Central memory CD8-positive, alpha-beta T cell (primary cell): ENCODE results near the gene PKD1.

Experiments used
- ATAC-seq: fragments of 150-1000 bp; cut with Tn5 transposase; replicated peaks from 2 replicates; pipeline ENCODE4 v1.10.0; 2022; ENCODE audit warnings: mild to moderate bottlenecking, moderate FRiP score, moderate number of reproducible peaks; ENCODE audit not compliant: poor library complexity, severe bottlenecking; ENCODE audit errors: extremely low read depth
- DNase-seq, 2 donors: peaks; one replicate each; pipeline ENCODE4 v3.0.0; 2021; ENCODE audit warnings: low spot score in 2 of 2
- H3K27ac Mint-ChIP-seq: one replicate; pipeline ENCODE4 v1.8.0; 2022; ENCODE audit warnings: low read depth, mild to moderate bottlenecking, moderate library complexity, mixed read lengths
- H3K27me3 Mint-ChIP-seq: one replicate; pipeline ENCODE4 v1.8.0; 2022; ENCODE audit warnings: mixed read lengths
- H3K36me3 Mint-ChIP-seq: one replicate; pipeline ENCODE4 v1.8.0; 2022; ENCODE audit warnings: mild to moderate bottlenecking, moderate library complexity, mixed read lengths; ENCODE audit not compliant: insufficient read depth
- H3K4me1 Mint-ChIP-seq: one replicate; pipeline ENCODE4 v1.8.0; 2022; ENCODE audit warnings: mixed read lengths
- H3K4me3 Mint-ChIP-seq: one replicate; pipeline ENCODE4 v1.8.0; 2022; ENCODE audit warnings: mild to moderate bottlenecking, moderate library complexity, mixed read lengths
- H3K9me3 Mint-ChIP-seq: one replicate; pipeline ENCODE4 v1.8.0; 2022; ENCODE audit warnings: mixed read lengths

PKD1 gene

DNA sequence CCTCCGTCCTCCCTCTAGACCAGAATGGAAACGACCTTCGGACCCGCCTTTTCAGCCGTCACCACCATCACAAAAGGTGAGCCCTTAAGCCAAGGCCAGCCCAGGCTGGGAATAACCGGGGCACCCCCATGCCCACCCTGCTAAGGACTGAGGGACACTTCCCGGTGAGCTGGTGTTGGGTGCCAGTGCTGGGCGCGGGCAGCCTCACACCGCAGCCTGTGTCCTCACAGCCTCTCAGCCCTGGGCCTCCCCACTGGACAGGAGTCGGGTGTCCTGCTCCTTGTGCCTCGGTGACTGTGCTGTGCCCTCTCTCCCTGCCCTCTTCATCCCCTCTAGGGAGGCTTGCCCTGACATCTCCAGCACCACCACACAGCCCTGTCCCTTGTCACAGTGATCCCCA is 30.2 kb upstream of the PKD1 start:
- H3K9me3 Mint-ChIP-seq = no peaks in the 10 kb centered on the region
- DNase-seq = no peak
- H3K4me1 Mint-ChIP-seq = peaks cover 4% of the 10 kb centered on the region
- no peak overlapping the region for H3K4me3 Mint-ChIP-seq
- no peak for ATAC-seq
- peak overlapping the region; percentile 78 for H3K27ac Mint-ChIP-seq
- H3K27me3 Mint-ChIP-seq = no peaks in the 10 kb centered on the region
- no peaks in the 10 kb centered on the region for H3K36me3 Mint-ChIP-seq

DNA sequence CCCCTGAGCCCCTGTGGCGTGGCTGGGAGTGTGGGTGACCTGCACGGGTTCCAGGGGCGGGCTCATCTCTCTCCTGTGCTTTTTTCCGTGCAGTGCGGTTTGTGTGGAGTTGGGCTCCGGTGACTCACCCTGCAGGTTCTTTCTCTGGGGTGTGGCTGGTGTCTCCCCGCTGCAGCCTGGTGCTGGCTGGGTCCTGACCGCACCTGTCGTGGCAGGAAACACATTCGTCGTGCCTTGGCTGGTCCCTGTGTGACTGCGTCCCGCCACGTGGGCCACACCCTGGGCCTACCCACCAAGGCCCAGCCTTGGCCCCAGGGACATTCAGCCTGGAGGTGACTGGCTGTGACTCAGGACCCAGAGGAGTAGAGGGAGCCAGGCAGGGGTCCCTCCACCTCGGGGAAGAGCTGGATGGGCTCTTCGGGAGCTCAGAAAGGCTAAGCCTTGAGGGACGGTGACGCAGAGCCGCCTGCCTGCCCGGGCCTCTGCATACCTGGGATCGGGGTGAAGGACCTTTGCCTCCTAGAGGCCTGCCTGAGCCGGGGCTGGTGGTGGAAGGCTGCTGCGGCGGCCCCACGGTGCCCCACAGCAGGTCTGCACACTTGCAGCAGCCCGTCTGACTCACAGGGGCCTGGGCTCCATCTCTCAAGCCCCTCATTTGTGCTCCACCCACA is 27.6 kb upstream of the PKD1 start:
- no peak overlapping the region for H3K27ac Mint-ChIP-seq

GRCh38 chr16:2162676-2163118 is 27.0 kb upstream of the PKD1 start:
- Mint-ChIP-seq H3K27me3 (no peaks in the 10 kb centered on the region), H3K4me1 (peaks cover 11% of the 10 kb centered on the region), H3K36me3 (no peaks in the 10 kb centered on the region), H3K9me3 (no peaks in the 10 kb centered on the region), H3K27ac (no peak overlapping the region), H3K4me3 (no peak overlapping the region)
- ATAC-seq = no peak
- no peak for DNase-seq

More for the DNA sequence above, 27.6 kb upstream of the PKD1 start:
- Mint-ChIP-seq H3K27me3 (no peaks in the 10 kb centered on the region), H3K9me3 (no peaks in the 10 kb centered on the region), H3K36me3 (no peaks in the 10 kb centered on the region), H3K4me1 (peaks cover 5% of the 10 kb centered on the region), H3K4me3 (peak overlapping the region; percentile 47)
- DNase-seq (no peak), ATAC-seq (no peak)

DNA sequence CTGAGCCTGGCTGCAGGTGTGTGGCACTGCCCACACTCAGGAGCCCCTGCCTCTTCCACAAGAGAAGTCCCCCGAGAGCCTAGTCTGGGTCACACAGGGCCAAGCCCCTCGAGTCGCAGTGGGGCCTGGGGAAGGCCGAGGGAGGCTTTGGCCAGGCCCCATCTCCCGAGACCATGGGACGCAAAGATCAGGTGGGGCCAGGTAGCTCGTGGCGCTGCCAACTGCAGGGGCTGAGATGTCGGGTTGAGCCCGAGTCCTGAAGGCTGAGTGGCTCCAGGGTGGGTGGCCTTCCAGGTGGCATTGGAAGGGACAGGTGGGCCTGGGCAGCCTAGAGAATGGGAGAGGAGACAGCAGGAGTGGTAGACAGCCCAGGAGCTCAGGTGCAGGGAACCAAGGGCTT is 26.2 kb upstream of the PKD1 start:
- DNase-seq (no peak), ATAC-seq (no peak)
- no peak overlapping the region for H3K4me3 Mint-ChIP-seq
- no peaks in the 10 kb centered on the region for H3K9me3 Mint-ChIP-seq
- no peak overlapping the region for H3K27ac Mint-ChIP-seq
- H3K27me3 Mint-ChIP-seq = no peaks in the 10 kb centered on the region
- peaks cover 19% of the 10 kb centered on the region for H3K4me1 Mint-ChIP-seq
- no peaks in the 10 kb centered on the region for H3K36me3 Mint-ChIP-seq

GRCh38 chr16:2160915-2161551 is 25.3 kb upstream of the PKD1 start:
- Mint-ChIP-seq H3K9me3 (no peaks in the 10 kb centered on the region), H3K4me3 (no peak overlapping the region)
- ATAC-seq = no peak

GRCh38 chr16:2159175-2159838 is 23.6 kb upstream of the PKD1 start:
- DNase-seq = no peak

More at GRCh38 chr16:2160915-2161551, 25.3 kb upstream of the PKD1 start:
- no peaks in the 10 kb centered on the region for H3K27me3 Mint-ChIP-seq
- no peaks in the 10 kb centered on the region for H3K36me3 Mint-ChIP-seq
- DNase-seq = no peak
- H3K27ac Mint-ChIP-seq = no peak overlapping the region
- peaks cover 25% of the 10 kb centered on the region for H3K4me1 Mint-ChIP-seq

GRCh38 chr16:2158262-2158638 is 22.6 kb upstream of the PKD1 start:
- Mint-ChIP-seq H3K9me3 (no peaks in the 10 kb centered on the region), H3K27me3 (no peaks in the 10 kb centered on the region), H3K36me3 (peaks cover 9% of the 10 kb centered on the region), H3K27ac (peak overlapping the region; percentile 79), H3K4me3 (no peak overlapping the region), H3K4me1 (peaks cover 37% of the 10 kb centered on the region)
- DNase-seq = no peak
- ATAC-seq = no peak

More at GRCh38 chr16:2159175-2159838, 23.6 kb upstream of the PKD1 start:
- H3K27me3 Mint-ChIP-seq = no peaks in the 10 kb centered on the region
- peaks cover 29% of the 10 kb centered on the region for H3K4me1 Mint-ChIP-seq
- H3K27ac Mint-ChIP-seq = peak overlapping the region; percentile 79
- peaks cover 9% of the 10 kb centered on the region for H3K36me3 Mint-ChIP-seq
- no peaks in the 10 kb centered on the region for H3K9me3 Mint-ChIP-seq
- ATAC-seq = no peak
- H3K4me3 Mint-ChIP-seq = no peak overlapping the region

DNA sequence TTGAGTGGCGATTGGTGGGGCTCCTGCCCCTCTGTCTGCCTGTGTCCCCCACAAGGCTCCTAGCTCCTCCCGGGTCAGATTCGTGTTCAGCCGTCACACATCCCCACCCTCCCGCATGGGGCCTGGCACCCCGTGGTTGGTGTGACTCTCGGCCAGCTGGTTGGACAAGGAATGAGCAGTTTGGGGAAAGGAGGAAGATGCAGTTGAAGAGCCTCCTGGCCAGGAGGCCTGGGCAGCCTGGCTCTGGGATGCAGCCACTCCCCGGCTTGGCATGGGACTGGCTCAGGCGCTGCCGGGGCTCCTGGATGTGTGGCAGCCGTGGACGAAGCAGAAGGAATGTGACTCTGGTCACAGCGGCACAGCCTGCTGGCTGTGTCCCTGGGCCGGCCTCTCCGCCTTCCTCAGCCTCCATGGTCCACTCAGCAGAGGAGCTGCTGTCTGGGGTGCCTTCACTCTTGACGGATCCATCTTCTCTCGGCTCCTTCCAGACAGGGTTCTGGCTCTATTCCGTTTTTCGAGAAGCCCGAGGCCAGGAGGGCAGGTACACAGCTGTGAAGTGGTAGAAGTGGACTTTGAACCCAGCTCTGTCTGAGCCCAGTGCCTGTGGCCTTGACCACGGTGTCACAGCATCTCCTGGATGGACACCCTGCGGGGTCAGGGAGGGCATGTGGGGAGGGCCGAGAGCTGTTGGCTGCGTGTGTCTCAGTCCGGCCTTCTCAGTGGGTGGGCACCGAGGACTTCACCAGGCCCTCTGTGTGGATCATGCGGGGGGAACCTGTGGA is 22.0 kb upstream of the PKD1 start:
- no peak for ATAC-seq
- Mint-ChIP-seq H3K27me3 (no peaks in the 10 kb centered on the region), H3K27ac (peak overlapping the region; percentile 79), H3K36me3 (peaks cover 9% of the 10 kb centered on the region), H3K9me3 (no peaks in the 10 kb centered on the region), H3K4me3 (peak overlapping the region; percentile 79), H3K4me1 (peaks cover 38% of the 10 kb centered on the region)
- no peak for DNase-seq

GRCh38 chr16:2156849-2157224 is 21.1 kb upstream of the PKD1 start:
- Mint-ChIP-seq H3K4me3 (peak overlapping the region; percentile 79), H3K27ac (peak overlapping the region; percentile 79), H3K36me3 (peaks cover 9% of the 10 kb centered on the region), H3K9me3 (no peaks in the 10 kb centered on the region), H3K27me3 (no peaks in the 10 kb centered on the region), H3K4me1 (peaks cover 38% of the 10 kb centered on the region)
- DNase-seq (no peak), ATAC-seq (no peak)

DNA sequence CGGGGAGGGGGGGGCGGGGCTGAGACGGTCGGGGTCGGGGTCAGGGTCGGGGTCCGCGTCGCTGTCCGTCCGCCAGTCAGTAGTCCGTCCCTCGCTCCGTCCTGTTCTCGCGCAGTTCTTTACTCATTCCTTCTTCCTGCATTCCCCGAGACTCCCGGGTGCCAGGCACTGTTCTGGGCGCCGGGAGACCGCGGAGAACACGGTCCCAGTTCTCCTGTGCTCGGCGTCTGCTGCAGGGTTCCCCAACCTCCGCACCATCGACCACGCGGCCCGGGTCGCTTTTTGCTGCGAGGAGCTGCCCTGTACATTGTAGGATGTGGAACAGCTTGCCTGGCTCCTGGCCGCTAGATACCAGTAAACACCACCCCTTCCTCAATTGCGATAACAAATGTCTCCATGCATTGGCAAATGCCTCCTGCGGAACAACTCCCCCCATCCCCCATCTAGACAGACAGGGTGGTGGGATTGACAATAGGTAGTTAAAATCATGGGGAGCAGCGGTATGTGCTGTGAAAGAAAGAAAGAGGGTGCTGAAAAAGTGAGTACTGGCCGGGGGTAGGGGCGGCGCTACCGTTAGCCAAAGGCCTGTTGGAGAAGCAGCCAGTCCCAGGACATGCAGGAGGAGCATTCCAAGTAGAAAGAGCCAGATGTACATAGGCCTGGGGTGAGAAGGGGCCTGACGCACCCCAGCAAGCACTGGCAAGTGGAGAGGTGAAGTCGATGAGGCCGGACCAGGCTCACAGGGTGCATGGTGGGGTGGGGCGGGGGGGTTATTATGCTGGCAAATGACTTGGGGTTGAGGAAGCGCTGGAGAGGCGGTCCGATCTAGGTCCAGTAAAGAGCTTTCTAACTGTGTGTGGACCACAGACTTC is 20.5 kb upstream of the PKD1 start:
- Mint-ChIP-seq H3K4me3 (peak overlapping the region; percentile 79), H3K4me1 (peaks cover 41% of the 10 kb centered on the region), H3K27me3 (no peaks in the 10 kb centered on the region)

DNA sequence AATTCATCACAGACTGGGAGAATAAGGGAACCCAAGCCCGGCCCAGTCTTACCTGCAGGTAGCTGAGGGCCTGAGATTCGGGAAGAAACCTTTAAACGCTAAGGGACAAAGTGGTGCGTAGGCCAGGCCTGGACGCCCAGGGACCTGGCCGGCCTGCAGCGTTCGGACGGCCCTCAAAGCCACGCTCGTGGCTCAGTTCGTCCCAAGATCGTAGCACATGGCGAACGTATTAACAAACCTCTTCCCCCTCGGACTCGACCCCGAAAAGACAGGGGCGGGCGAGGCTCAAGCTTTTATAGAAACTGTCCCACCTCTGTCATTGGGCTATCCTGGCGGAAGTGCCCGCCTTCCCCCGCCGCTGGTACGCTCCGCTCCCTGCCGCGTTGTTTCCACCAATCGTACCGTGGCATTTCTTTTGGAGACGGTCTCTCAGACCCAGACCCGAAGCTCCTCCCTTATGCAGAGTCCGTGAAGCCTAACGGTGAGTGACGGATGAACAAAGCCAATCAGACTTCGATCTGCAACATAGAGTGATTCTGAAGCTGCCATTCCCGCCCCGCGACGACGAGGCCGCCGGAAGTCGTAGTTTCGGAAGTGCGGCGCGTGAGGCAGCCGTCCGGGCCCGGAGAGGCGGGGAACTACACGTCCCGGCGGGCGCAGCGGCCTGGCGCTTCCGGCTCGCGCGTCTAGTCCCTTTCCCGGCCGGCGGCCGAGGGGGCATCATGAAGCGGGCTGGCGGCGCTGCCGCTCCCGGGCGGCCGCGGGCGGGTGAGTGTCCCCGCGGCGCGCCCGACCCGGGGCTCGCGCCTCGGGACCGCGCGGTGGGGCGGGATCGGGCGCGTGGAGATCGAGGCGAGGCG is 19.6 kb upstream of the PKD1 start, which contains the start of gene TRAF7:
TRAF7 (plus strand) TSS at position 692 of the 860 bp plus-strand sequence. CDS start 8,139 bp downstream, outside the sequence.
- DNase-seq (peak; percentile 91 to 98), ATAC-seq (peak; percentile 96)
- H3K9me3 Mint-ChIP-seq = no peaks in the 10 kb centered on the region
- H3K27me3 Mint-ChIP-seq = no peaks in the 10 kb centered on the region
- H3K36me3 Mint-ChIP-seq = peaks cover 9% of the 10 kb centered on the region
- peak within 1 kb of the TSS; percentile 79 for H3K4me3 Mint-ChIP-seq
- peak within 1 kb of the TSS; percentile 79 for H3K27ac Mint-ChIP-seq
- H3K4me1 Mint-ChIP-seq = peaks cover 49% of the 10 kb centered on the region

More for the DNA sequence above, 20.5 kb upstream of the PKD1 start:
- H3K9me3 Mint-ChIP-seq = no peaks in the 10 kb centered on the region
- H3K27ac Mint-ChIP-seq = peak overlapping the region; percentile 79
- DNase-seq (no peak), ATAC-seq (no peak)
- peaks cover 9% of the 10 kb centered on the region for H3K36me3 Mint-ChIP-seq
